Osteoblast (primary cell): ENCODE results near the gene NUP85. TPM values are rescaled to one million over a fixed set of nuclear protein-coding genes. Genes with fewer than 3 reads are reported as not detected.
"Not testable (repeated sequence)": the region's sequence is repeated elsewhere in the genome, so short reads cannot be mapped to it uniquely, and the experiment has no call there.

Source experiments
- DNase-seq: peaks from one replicate; pipeline ENCODE4 v3.0.0; 2011; ENCODE audit warnings: low spot score, mixed read lengths; ENCODE audit not compliant: insufficient read length; ENCODE audit errors: missing footprints
- H2AFZ ChIP-seq: 2 replicates; pipeline ENCODE4 v1.6.0; 2011; ENCODE audit warnings: mild to moderate bottlenecking, low read length
- H3K27ac ChIP-seq: 2 replicates; pipeline ENCODE4 v1.5.1; 2011; ENCODE audit warnings: mild to moderate bottlenecking, low read depth, low read length, moderate library complexity
- H3K27me3 ChIP-seq: 2 replicates; pipeline ENCODE4 v1.6.0; 2012; ENCODE audit warnings: mild to moderate bottlenecking, control low read depth, inconsistent platforms, low read length, moderate library complexity; ENCODE audit not compliant: insufficient read depth
- H3K36me3 ChIP-seq: 2 replicates; pipeline ENCODE4 v1.5.1; 2011; ENCODE audit warnings: mild to moderate bottlenecking, low read length, control low read depth, moderate library complexity; ENCODE audit not compliant: insufficient read depth
- H3K4me1 ChIP-seq: 2 replicates; pipeline ENCODE4 v1.5.1; 2011; ENCODE audit warnings: mild to moderate bottlenecking, low read length, control low read depth, moderate library complexity; ENCODE audit not compliant: insufficient read depth
- H3K4me2 ChIP-seq: 2 replicates; pipeline ENCODE4 v1.6.0; 2011; ENCODE audit warnings: mild to moderate bottlenecking, low read length; ENCODE audit not compliant: insufficient read depth
- H3K4me3 ChIP-seq: fragments of 200-600 bp; sonication (generic); 3 replicates; pipeline ENCODE4 v1.5.1; 2012; ENCODE audit warnings: mild to moderate bottlenecking, low read length, inconsistent platforms; ENCODE audit not compliant: insufficient read depth
- H3K79me2 ChIP-seq: 2 replicates; pipeline ENCODE4 v1.6.0; 2012; ENCODE audit warnings: mild to moderate bottlenecking, low read length, control low read depth, inconsistent platforms; ENCODE audit not compliant: insufficient read depth
- H3K9me3 ChIP-seq: 2 replicates; pipeline ENCODE4 v1.5.1; 2011; ENCODE audit warnings: low read depth, low read length, control low read depth
- H4K20me1 ChIP-seq: 2 replicates; pipeline ENCODE4 v1.6.0; 2012; ENCODE audit warnings: mild to moderate bottlenecking, low read length, control low read depth; ENCODE audit not compliant: insufficient read depth
- total RNA-seq: library from RNA; depleted of rRNA; stranded (reverse); fragments of >200 nt; gene quantifications from 2 replicates; pipeline ENCODE4 v1.2.3, GENCODE V29; 2012
- TF ChIP-seq, protein P1 (sequence below): IDR thresholded peaks from 2 replicates; pipeline ENCODE4 v1.5.1; 2011; ENCODE audit warnings: mild to moderate bottlenecking, low read depth, low read length, moderate library complexity; ENCODE audit errors: extremely low read depth

The NUP85 gene
- total RNA-seq, 1 donor = 26.4 TPM

- Histone ChIP-seq H3K79me2 (peaks cover 2% of the 10 kb centered on the region), H3K36me3 (peaks cover 17% of the 10 kb centered on the region), H3K27ac (no peak overlapping the region), H3K4me3 (no peak overlapping the region), H3K4me2 (no peak overlapping the region), H3K9me3 (no peaks in the 10 kb centered on the region), H4K20me1 (no peaks in the 10 kb centered on the region), H3K27me3 (no peaks in the 10 kb centered on the region), H3K4me1 (peaks cover 9% of the 10 kb centered on the region), H2AFZ (no peak overlapping the region)
- DNase-seq = no peak
- TF ChIP-seq, protein P1, sequence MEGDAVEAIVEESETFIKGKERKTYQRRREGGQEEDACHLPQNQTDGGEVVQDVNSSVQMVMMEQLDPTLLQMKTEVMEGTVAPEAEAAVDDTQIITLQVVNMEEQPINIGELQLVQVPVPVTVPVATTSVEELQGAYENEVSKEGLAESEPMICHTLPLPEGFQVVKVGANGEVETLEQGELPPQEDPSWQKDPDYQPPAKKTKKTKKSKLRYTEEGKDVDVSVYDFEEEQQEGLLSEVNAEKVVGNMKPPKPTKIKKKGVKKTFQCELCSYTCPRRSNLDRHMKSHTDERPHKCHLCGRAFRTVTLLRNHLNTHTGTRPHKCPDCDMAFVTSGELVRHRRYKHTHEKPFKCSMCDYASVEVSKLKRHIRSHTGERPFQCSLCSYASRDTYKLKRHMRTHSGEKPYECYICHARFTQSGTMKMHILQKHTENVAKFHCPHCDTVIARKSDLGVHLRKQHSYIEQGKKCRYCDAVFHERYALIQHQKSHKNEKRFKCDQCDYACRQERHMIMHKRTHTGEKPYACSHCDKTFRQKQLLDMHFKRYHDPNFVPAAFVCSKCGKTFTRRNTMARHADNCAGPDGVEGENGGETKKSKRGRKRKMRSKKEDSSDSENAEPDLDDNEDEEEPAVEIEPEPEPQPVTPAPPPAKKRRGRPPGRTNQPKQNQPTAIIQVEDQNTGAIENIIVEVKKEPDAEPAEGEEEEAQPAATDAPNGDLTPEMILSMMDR = no peak
These were observed 42.4 kb upstream of the NUP85 start for GRCh38 chr17:75163074-75163473.

DNA sequence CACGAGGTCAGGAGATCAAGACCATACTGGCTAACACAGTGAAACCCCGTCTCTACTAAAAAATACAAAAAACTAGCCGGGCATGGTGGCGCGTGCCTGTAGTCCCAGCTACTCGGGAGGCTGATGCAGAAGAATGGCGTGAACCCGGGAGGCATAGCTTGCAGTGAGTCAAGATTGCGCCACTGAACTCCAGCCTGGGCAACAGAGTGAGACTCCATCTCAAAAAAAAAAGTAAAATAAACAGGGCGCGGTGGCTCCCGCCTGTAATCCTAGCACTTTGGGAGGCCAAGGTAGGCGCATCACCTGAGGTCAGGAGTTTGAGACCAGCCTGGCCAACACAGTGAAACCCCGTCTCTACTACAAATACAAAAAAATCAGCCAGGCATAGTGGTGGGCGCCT lies 40.9 kb upstream of the NUP85 start:
- H3K4me1 ChIP-seq, H3K27me3 ChIP-seq, H2AFZ ChIP-seq, H3K27ac ChIP-seq, H3K4me3 ChIP-seq, DNase-seq, H4K20me1 ChIP-seq, H3K9me3 ChIP-seq, H3K79me2 ChIP-seq, H3K4me2 ChIP-seq: not testable (repeated sequence)
- peaks cover 32% of the 10 kb centered on the region for H3K36me3 ChIP-seq

GRCh38 chr17:75168998-75169397 lies 36.5 kb upstream of the NUP85 start:
- Histone ChIP-seq H3K4me3 (no peak overlapping the region), H3K79me2 (peaks cover 41% of the 10 kb centered on the region), H4K20me1 (peaks cover 6% of the 10 kb centered on the region), H3K4me2 (no peak overlapping the region), H3K4me1 (no peaks in the 10 kb centered on the region), H3K9me3 (no peaks in the 10 kb centered on the region), H3K27me3 (no peaks in the 10 kb centered on the region), H3K36me3 (peaks cover 52% of the 10 kb centered on the region), H3K27ac (no peak overlapping the region), H2AFZ (no peak overlapping the region)
- no peak for DNase-seq
- TF ChIP-seq, protein P1 = no peak

GRCh38 chr17:75173526-75173925 lies 32.0 kb upstream of the NUP85 start:
- H3K36me3 ChIP-seq = peaks cover 66% of the 10 kb centered on the region
- H2AFZ ChIP-seq = no peak overlapping the region
- no peak overlapping the region for H3K4me2 ChIP-seq
- H3K27me3 ChIP-seq = no peaks in the 10 kb centered on the region
- H3K9me3 ChIP-seq = no peaks in the 10 kb centered on the region
- TF ChIP-seq, protein P1 = no peak
- no peak for DNase-seq
- no peaks in the 10 kb centered on the region for H3K4me1 ChIP-seq
- peaks cover 82% of the 10 kb centered on the region for H3K79me2 ChIP-seq
- H3K27ac ChIP-seq = no peak overlapping the region
- H4K20me1 ChIP-seq = peaks cover 23% of the 10 kb centered on the region
- no peak overlapping the region for H3K4me3 ChIP-seq

DNA sequence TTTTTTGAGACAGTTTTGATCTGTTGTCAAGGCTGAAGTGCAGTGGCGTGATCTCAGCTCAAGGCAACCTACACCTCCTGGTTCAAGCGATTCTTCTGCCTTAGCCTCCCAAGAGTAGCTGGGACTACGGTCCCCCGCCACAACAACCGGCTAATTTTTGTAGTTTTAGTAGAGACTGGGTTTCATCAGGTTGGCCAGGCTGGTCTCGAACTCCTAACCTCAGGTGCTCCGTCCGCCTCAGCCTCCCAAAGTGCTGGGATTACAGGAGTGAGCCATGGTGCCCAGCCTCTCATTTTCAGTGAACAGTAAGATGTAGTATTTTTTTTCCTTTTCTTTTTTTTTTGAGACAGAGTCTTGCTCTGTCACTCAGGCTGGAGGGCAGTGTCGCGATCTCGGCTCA lies 30.5 kb upstream of the NUP85 start:
- Histone ChIP-seq H4K20me1 (peaks cover 37% of the 10 kb centered on the region), H3K27ac (no peak overlapping the region), H3K9me3 (no peaks in the 10 kb centered on the region)

More for the DNA sequence above, 30.5 kb upstream of the NUP85 start:
- Histone ChIP-seq H2AFZ (no peak overlapping the region), H3K79me2 (peaks cover 90% of the 10 kb centered on the region), H3K4me3 (no peak overlapping the region), H3K4me2 (no peak overlapping the region), H3K27me3 (no peaks in the 10 kb centered on the region), H3K36me3 (peaks cover 70% of the 10 kb centered on the region), H3K4me1 (no peaks in the 10 kb centered on the region)
- no peak for DNase-seq
- TF ChIP-seq, protein P1 = no peak
